HL-60 (cell line): ENCODE data around the gene PLA2G4E.

ENCODE experiments used
- DNase-seq, 2 experiments: peaks; one replicate each; pipeline ENCODE4 v3.0.0-alpha.2; 2010 to 2020; ENCODE audit warnings: low read depth in 1 of 2, low spot score in 1 of 2
- H3K27ac ChIP-seq: fragments of 250-450 bp; sonication (Bioruptor Pico); replicated peaks from 2 replicates; pipeline ENCODE4 v1.5.1; 2020; ENCODE audit warnings: mild to moderate bottlenecking, moderate library complexity
- H3K27me3 ChIP-seq: fragments of 250-450 bp; sonication (Bioruptor Pico); 2 replicates; pipeline ENCODE4 v1.5.1; 2021; ENCODE audit warnings: mild to moderate bottlenecking, moderate library complexity; ENCODE audit not compliant: insufficient read depth, poor library complexity, severe bottlenecking
- H3K4me3 ChIP-seq: replicated peaks from 2 replicates; pipeline ENCODE4 v1.5.1; 2011; ENCODE audit warnings: mild to moderate bottlenecking, control low read depth, low read length; ENCODE audit not compliant: insufficient read depth
- CTCF ChIP-seq: IDR thresholded peaks from one replicate; pipeline ENCODE4 v1.5.1; 2011; ENCODE audit warnings: low read length, control low read depth, inconsistent platforms; ENCODE audit not compliant: insufficient read depth
- GABPA ChIP-seq: IDR thresholded peaks from 2 replicates; pipeline ENCODE4 v1.6.1; 2012; ENCODE audit warnings: low read depth
- POLR2AphosphoS5 ChIP-seq: IDR thresholded peaks from 2 replicates; pipeline ENCODE4 v1.6.1; 2012; ENCODE audit warnings: low read depth
- SPI1 ChIP-seq: IDR thresholded peaks from 2 replicates; pipeline ENCODE4 v1.6.1; 2012; ENCODE audit warnings: low read depth, mild to moderate bottlenecking, borderline replicate concordance
- TF ChIP-seq, protein P1 (sequence below): IDR thresholded peaks from 2 replicates; pipeline ENCODE4 v1.6.1; 2012; ENCODE audit warnings: low read depth; ENCODE audit not compliant: insufficient replicate concordance

PLA2G4E gene

DNA sequence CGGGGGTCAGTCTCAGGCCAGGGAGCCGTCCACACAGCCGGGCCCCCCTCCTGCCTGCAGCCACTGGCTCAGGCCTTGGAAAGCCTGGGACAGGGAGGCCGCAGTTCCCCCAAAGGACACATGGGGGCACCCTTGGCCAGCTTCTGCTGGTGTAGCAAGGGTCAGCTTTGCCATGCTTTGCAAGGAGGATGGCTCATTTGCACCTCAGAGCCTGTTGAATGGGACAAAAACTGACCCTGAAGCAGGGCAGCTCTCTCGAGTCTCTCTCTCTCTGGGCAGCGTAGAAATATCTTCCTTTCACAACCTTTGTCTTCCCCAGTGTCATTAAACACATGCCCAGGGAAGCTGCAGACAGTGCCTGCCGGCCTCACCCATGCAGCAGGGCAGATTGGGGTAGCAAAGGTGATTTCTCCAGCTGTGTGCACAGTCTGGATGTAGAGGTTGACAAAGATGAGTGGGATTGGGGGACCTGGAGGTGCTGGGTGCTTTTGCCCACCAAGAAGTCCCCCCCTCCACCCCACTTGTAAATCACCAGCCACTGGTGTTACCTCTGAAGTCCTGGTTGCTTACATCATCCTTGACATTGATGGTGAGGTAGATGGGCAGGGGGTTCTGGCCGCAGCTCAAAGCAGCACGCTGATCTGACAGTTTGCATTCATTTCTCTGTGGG lies 31.1 kb downstream of the PLA2G4E start:
- TF ChIP-seq GABPA (no peak), SPI1 (peak; percentile 8; the same call in 1 of the 2 replicates), CTCF (peak; percentile 95), POLR2AphosphoS5 (no peak)
- TF ChIP-seq, protein P1, sequence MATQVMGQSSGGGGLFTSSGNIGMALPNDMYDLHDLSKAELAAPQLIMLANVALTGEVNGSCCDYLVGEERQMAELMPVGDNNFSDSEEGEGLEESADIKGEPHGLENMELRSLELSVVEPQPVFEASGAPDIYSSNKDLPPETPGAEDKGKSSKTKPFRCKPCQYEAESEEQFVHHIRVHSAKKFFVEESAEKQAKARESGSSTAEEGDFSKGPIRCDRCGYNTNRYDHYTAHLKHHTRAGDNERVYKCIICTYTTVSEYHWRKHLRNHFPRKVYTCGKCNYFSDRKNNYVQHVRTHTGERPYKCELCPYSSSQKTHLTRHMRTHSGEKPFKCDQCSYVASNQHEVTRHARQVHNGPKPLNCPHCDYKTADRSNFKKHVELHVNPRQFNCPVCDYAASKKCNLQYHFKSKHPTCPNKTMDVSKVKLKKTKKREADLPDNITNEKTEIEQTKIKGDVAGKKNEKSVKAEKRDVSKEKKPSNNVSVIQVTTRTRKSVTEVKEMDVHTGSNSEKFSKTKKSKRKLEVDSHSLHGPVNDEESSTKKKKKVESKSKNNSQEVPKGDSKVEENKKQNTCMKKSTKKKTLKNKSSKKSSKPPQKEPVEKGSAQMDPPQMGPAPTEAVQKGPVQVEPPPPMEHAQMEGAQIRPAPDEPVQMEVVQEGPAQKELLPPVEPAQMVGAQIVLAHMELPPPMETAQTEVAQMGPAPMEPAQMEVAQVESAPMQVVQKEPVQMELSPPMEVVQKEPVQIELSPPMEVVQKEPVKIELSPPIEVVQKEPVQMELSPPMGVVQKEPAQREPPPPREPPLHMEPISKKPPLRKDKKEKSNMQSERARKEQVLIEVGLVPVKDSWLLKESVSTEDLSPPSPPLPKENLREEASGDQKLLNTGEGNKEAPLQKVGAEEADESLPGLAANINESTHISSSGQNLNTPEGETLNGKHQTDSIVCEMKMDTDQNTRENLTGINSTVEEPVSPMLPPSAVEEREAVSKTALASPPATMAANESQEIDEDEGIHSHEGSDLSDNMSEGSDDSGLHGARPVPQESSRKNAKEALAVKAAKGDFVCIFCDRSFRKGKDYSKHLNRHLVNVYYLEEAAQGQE, result no peak
- H3K4me3 ChIP-seq, result no peak overlapping the region
- peak; percentile 38 to 82 for DNase-seq
- H3K27me3 ChIP-seq, result no peaks in the 10 kb centered on the region
- H3K27ac ChIP-seq, result no peak overlapping the region

DNA sequence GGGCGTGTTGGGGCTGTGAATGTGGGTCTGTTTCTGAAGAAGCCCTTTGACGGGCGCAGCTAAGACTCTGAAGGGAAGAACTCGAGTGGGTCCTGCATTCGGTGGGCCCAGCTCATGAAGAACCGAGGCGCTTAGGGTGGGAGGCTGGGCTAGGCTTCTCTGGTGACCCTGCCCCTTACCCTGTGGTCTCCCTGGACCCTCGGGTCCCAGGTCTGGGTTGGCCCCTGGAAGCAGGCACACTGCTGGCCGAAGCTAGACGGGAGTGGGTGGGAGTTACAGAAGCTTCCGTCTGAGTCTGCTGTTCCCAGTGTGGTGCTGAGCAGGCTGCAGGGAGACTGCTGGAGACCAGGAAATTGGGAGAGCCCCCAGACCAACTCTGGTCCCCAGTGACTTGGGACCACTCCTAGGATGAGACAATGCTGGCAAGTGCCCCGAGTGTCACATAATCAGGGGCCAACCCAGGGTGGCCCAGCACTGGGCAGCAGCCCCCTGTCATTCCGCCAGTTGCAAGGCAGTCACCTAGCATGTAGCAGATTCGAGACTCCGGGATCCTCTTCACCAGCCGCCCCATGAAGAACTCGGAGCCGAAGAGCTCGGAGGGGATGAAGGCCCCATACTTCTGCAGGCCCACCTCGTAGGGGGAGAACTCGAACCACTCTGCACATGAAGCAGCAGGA lies 31.8 kb downstream of the PLA2G4E start:
- Histone ChIP-seq H3K4me3 (no peak overlapping the region), H3K27ac (no peak overlapping the region), H3K27me3 (no peaks in the 10 kb centered on the region)
- DNase-seq, result no peak
- TF ChIP-seq, protein P1, result no peak
- TF ChIP-seq GABPA (no peak), SPI1 (no peak), POLR2AphosphoS5 (no peak), CTCF (no peak)

DNA sequence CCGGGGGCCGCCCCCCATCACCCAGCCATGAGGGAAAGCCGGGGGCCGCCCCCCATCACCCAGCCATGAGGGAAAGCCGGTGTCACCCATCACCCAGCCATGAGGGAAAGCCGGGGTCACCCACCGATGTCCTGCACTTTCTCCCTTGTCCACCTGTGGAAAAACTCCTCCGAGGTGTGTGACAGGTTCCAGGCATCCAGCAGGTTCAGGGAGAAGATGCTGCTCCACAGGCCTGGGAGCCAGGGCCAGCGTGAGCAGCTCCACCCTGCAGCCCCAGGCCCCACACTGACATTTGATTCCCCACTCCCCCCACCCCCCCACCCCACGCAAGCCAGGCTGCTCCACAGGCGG lies 32.9 kb downstream of the PLA2G4E start:
- DNase-seq, result no peak
- Histone ChIP-seq H3K4me3 (no peak overlapping the region), H3K27me3 (no peaks in the 10 kb centered on the region), H3K27ac (no peak overlapping the region)
- TF ChIP-seq POLR2AphosphoS5 (no peak), CTCF (no peak), GABPA (no peak), SPI1 (no peak)
- TF ChIP-seq, protein P1, result no peak
